Islet of Langerhans (tissue), 1 donor: ENCODE data around the gene MGMT.
A peak's percentile ranks its signal among the peaks of the same experiment; 100 is the strongest.

ENCODE experiments used
- FAIRE-seq: peaks from one replicate; lab custom pipeline; 2011; peaks lifted over from hg19 to GRCh38; lab: Jason Lieb, UNC

Gene MGMT

GRCh38 chr10:129626309-129626708 is 159.3 kb downstream of the MGMT start:
- FAIRE-seq: no peak

DNA sequence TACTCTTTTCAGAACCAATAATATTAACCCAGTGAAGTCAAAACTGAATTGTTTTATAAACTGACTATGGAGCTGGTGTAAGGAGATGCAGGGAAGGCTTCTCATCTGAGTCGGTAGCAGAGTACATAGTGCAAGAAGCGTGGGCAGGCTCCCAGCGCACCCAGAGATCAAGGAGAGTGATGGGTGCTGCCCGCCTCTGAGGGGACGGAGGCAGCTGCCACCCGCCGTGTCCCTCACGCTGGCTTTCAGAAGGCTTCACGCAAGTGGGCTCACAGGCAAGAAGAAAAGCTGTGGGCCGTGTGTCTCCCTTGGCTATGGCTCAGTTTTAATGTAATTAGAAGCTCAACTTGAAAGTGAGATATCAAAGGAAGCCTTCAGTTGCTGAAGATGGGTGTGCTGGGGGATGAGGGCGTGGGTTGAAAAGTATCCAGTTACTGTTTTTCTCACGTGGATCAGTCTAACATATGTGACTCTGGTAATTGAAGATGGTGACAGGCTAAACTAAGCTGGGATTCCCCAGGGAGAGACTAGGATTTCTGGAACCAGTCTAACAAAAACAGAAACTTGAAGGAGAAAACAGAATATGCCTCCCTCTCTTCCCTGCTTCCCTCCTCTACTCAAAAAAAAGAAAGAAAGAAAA is 159.9 kb downstream of the MGMT start:
- FAIRE-seq: no peak

GRCh38 chr10:129627442-129627841 is 160.4 kb downstream of the MGMT start:
- no peak for FAIRE-seq

DNA sequence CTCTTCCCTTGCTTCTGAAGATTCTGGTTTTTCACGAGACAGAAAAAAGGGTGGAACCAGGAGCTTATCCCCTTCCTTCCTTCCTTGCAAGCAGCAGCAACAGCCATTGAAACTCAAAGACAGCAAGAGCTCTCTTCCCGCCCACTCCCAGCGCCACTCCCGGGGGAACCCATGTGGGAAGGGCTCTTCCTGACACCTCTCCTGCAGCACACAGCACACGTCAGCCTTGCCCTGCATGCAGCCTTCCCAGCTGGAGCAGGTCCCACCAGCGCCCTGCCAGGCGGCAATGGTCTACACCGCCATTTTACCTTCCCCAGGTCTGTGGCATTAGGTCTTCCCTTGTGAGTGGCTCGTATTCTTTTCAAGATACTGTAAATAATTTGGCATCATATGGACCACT is 161.8 kb downstream of the MGMT start:
- FAIRE-seq: no peak

DNA sequence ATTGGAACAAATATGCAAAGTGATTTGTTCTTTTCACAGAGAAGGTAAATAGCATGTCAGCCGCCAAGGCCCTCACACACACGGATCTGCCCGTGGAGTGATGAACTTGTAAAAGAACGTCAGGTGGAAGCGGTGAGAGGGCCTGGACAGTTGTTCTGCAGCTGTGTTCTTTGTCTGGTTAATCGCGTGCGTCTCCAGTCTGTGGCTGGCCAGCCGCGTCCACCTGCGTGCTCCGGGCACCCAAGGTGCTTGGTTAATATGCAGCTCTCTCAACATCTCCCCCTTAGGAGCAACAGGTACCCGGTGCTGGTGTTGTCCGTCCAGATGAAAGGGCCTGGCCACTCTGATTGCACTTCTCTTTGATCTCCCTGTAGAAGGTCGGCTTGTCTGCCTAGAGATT is 162.9 kb downstream of the MGMT start:
- no peak for FAIRE-seq

DNA sequence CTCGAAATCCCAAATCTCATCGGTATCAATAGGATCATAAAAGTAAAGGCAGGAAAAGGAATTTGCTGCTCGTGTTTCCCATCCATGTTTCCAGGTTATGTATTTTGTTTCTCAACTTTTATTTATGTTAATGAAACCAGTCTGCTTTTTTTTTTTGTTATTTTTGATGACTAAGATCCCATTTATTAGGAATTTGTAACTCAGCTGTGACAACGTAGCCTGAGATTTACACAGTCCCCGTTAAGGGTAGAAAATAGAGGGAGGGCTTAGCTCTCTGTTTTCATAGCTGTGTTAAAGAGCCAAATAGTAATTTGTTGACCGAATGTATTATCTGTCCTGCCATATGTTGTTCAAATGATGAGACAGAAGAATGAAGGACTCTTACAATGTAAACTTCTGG is 164.0 kb downstream of the MGMT start:
- FAIRE-seq: no peak

GRCh38 chr10:129631870-129632623 is 165.0 kb downstream of the MGMT start:
- FAIRE-seq: no peak

GRCh38 chr10:129637010-129637409 is 170.0 kb downstream of the MGMT start:
- no peak for FAIRE-seq

- no peak for FAIRE-seq
These were observed 170.8 kb downstream of the MGMT start for GRCh38 chr10:129637846-129638245.

DNA sequence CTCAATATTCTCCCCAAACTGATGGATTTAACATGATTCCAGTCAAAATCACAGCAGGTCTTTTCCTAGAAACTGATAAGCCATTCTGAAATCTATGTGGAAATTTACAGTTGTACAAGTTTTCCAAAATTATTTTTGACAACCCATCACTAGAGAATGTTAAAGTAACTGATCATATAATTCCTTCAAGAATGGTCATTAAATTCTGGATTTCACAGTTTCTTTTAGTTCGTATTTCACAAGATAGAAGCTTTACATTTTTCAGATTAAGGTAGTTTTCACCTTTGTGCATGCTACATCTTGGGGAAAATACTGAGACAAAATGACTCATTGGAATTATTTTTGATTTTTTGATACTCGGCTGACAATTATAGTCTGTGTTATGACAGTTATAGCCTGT is 174.3 kb downstream of the MGMT start:
- peak; percentile 45 for FAIRE-seq

DNA sequence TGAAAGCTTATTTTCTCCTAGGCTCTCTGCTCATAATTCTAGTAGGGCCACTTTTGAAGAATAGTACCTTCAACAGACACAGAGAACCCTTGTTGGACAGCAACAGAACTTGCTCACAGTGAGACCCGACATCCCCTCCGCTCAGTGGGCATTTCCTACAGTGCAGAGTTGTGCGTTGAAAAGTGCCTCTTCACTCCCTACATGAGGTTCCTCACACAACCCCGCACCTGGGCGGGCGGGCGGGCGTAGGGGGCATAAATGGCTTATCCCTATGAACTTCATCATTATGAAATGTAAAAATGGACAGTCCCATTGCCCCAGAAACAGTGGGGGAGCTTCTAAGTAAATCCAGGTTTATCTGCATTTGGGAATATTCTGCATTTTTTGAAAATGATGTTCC is 174.9 kb downstream of the MGMT start:
- no peak for FAIRE-seq

GRCh38 chr10:129642427-129642826 is 175.4 kb downstream of the MGMT start:
- FAIRE-seq: no peak

DNA sequence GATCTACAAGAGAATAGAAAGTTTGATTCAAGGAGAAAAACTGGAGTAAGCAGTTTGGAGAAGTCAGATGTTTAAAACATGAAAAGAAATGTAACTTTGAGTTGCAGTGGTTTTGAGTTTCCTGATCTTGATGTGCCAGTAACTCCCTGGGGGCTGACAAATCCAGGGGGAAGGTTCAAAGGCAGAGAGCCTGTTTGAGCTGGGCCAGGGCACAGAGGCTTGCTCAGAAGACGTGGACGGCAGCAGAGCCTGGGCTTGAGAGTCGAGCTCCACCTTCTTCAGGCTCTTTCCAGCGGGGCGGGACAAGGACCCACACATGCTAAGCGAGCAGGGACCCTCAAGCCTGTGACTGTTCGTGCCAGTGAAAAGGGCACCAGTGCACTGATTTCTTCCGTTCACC is 176.2 kb downstream of the MGMT start:
- no peak for FAIRE-seq

GRCh38 chr10:129645487-129645886 is 178.4 kb downstream of the MGMT start:
- no peak for FAIRE-seq

GRCh38 chr10:129646973-129647372 is 179.9 kb downstream of the MGMT start:
- FAIRE-seq: no peak

DNA sequence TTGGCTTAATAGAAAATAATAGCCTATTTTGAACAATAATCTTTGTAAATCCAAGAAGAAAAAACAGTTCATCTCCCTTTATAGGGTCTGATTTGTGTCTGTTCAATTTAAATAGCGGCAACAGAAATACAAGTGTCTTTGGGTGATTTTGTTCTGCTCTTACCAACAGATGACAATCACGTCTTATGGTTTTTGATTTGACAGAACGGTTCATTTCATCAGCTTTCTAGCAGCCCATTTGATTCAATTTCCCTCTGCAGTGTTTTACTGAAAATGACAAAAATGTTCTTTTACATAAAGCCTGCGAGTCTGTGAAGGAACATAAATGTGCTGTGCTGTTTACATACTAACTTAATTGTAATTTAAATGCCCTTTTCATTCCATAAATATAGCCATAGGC is 180.5 kb downstream of the MGMT start:
- no peak for FAIRE-seq

- no peak for FAIRE-seq
These were observed 181.8 kb downstream of the MGMT start for GRCh38 chr10:129648856-129649255.

DNA sequence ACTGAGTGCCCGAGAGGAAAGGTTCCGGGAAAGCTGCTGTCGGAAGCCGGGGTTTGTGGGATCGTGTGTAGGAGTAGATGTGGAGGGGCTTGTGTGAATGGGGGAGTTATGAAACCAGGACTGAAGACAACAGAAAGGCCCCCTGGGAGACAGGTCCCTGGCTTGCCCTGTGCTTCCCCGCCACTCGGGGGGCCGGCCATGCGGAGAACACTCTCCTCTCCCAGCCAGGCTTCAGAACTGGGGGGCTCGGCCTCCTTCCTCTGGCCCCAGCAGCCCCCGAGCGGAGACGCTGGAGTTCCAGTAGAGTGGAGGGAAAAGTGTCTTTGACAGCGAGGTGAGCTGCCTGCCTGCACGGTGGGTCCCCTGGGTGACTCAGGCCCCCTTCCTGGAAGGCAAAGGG is 185.0 kb downstream of the MGMT start:
- no peak for FAIRE-seq

DNA sequence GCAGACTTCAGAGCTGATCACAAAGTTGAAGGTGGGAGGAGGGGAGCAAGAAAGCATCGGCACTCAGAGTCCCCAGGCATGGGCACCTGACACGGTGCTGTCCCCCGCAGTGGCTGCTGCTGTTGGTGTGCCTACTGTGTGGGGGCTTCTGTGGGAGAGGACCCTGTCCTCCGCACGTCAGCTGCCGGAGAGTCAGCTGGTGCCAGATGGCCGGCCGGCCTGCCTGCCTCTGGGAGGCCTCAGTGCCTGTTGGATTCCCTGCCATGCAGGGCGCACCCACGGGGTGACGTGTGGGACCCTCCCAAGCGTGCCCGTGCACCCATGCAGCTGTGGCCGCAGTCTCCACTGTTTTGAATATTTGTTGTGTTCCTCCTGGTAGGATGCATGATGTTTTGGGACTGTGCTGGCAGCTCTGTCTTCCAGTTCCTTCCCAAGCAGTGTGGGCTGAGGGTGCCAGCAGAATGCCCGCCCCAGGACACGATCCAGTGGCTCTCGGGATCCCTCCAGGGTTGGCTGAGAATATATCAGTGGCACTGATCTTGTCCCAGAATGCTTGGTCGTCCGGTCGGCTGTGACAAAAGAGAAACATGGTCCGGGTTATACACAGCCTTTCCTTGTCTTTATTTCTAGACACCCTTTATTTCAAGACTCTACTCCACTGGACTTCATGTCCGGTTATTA is 185.6 kb downstream of the MGMT start:
- FAIRE-seq: no peak

GRCh38 chr10:129653428-129653827 is 186.4 kb downstream of the MGMT start:
- no peak for FAIRE-seq

- FAIRE-seq: no peak
These were observed 186.8 kb downstream of the MGMT start for GRCh38 chr10:129653861-129654260.

DNA sequence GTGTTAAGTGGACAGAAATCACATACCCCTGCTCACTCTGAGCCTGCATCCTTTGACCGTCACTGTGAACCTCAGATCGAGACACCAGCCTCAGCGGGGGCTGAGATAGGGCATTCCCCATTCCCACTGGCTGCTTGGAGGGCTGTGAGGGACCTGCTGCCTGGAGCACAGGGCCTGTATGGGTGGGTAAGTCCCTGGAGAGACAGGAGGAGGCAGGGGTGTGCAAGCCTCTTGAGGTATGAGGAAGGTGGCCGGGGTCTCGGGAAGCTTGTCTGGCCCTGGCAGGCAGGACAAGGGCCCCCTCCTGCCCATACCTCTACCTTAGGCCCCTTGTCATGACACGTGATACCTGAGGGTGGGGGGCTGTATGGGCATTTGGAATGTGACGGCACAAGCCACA is 187.4 kb downstream of the MGMT start:
- FAIRE-seq: no peak

DNA sequence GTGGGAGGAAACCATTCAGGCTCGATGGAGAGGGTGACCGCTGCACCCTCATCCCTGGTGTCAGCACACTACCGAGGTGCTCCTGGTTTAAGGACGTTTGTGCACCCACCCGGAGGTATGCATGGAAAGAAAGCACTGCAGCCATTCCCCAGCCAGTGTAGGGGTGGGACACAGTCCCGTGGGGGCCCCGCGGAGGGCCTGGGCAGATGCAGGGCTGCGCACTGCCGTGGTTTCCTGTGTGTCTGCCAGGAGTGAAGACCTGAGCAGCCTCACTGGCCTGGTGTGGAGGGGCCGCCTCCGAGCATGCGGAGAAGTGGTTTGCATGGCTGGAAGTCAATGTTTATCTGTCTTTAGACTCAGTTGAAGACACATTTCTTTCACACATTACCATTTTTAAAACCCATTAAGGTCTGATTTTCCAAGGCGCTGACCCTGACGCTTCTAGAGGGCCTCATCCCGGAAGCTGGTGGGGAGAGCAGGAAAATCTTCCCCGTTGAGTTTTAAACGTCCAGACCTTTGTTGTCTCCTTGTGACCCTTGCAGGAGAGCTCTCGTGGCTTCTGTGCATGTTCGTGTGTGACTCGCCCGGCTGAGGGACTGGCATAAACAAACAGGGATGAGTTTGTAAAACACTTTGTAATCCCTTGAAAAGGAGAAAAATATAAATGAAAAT is 188.1 kb downstream of the MGMT start:
- no peak for FAIRE-seq
